Stimulated activated CD4-positive, alpha-beta T cell treated with anti-CD3 and anti-CD28 coated beads, Interleukin-1b, Interleukin-23, amount 100 ng/mL, for 4 hours (primary cell): ENCODE measurements around the gene SH3RF3.
"Not testable (repeated sequence)": the region's sequence is repeated elsewhere in the genome, so short reads cannot be mapped to it uniquely, and the experiment has no call there.

Source experiments
- DNase-seq, 2 donors: peaks; one replicate each; pipeline ENCODE4 v3.0.0-alpha.2; 2020; ENCODE audit warnings: low read depth in 2 of 2

SH3RF3 gene

GRCh38 chr2:109217362-109218086 lies 88.5 kb downstream of the SH3RF3 start:
- no peak for DNase-seq

- no peak for DNase-seq
These were observed 89.2 kb downstream of the SH3RF3 start for GRCh38 chr2:109218087-109218791.

GRCh38 chr2:109218792-109219126 lies 89.8 kb downstream of the SH3RF3 start:
- DNase-seq = no peak

- DNase-seq = no peak
These were observed 91.9 kb downstream of the SH3RF3 start for GRCh38 chr2:109220860-109221259.

- DNase-seq = not testable (repeated sequence)
These were observed 92.3 kb downstream of the SH3RF3 start for GRCh38 chr2:109221316-109221715.

- DNase-seq = no peak
These were observed 93.4 kb downstream of the SH3RF3 start for GRCh38 chr2:109222422-109222821.

- no peak for DNase-seq
These were observed 93.9 kb downstream of the SH3RF3 start for GRCh38 chr2:109222825-109223471.

- DNase-seq = no peak
These were observed 94.5 kb downstream of the SH3RF3 start for GRCh38 chr2:109223490-109223889.

- not testable (repeated sequence) for DNase-seq
These were observed 95.3 kb downstream of the SH3RF3 start for GRCh38 chr2:109224341-109224740.

- DNase-seq = no peak
These were observed 96.3 kb downstream of the SH3RF3 start for GRCh38 chr2:109225170-109225782.

GRCh38 chr2:109226128-109226527 lies 97.1 kb downstream of the SH3RF3 start:
- no peak for DNase-seq

GRCh38 chr2:109226622-109227021 lies 97.6 kb downstream of the SH3RF3 start:
- no peak for DNase-seq

- DNase-seq = no peak
These were observed 100.2 kb downstream of the SH3RF3 start for GRCh38 chr2:109229094-109229675.

- DNase-seq = no peak
These were observed 102.0 kb downstream of the SH3RF3 start for GRCh38 chr2:109230941-109231420.

- no peak for DNase-seq
These were observed 102.4 kb downstream of the SH3RF3 start for GRCh38 chr2:109231428-109231827.

- no peak for DNase-seq
These were observed 103.1 kb downstream of the SH3RF3 start for GRCh38 chr2:109231996-109232705.

GRCh38 chr2:109232909-109233308 lies 103.9 kb downstream of the SH3RF3 start:
- DNase-seq = no peak

- no peak for DNase-seq
These were observed 104.6 kb downstream of the SH3RF3 start for GRCh38 chr2:109233643-109234042.

- no peak for DNase-seq
These were observed 105.3 kb downstream of the SH3RF3 start for GRCh38 chr2:109234355-109234754.

- DNase-seq = no peak
These were observed 107.1 kb downstream of the SH3RF3 start for GRCh38 chr2:109236147-109236546.

- no peak for DNase-seq
These were observed 108.8 kb downstream of the SH3RF3 start for GRCh38 chr2:109237792-109238191.
